ENCODE results near the gene TSHZ2.
"Not testable (repeated sequence)": the region's sequence is repeated elsewhere in the genome, so short reads cannot be mapped to it uniquely, and the experiment has no call there.

Gene TSHZ2

GRCh38 chr20:53453076-53453475 is 480.9 kb downstream of the TSHZ2 start:
- in situ Hi-C loops (cut with MboI; ENCODE audit: low pct_unique_long_range_greater_than_20kb, low sequenced_read_pairs): no loop called here
- DNase-seq: no peak

DNA sequence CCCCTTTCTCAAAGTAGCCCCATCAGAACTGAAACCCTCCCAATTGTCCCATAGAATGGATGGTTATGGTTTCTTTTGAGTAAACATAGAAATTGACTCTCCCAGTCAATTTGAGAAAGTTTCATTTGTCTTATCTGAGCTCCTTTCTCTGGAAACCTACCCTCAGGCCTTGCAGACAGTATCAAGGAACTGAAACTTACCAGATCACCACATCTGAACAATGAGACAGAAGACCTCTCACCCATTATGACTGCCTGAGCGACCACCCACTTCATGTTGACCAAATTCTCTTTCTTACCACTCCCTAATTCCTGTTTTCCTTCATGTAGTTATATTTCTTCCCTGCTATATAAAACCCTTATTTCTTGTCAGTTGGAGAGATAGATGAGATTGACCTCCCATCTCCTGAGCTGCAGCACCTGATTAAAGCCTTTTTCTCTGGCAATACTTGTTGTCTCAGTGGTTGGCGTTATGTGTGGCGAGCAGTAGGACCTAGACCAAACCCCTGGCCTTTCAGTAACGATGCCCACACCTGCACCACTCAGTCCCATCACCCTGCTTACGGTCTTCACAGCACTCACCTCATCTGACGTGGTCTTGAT is 482.6 kb downstream of the TSHZ2 start:
- in situ Hi-C loops (cut with MboI; ENCODE audit: low pct_unique_long_range_greater_than_20kb, low sequenced_read_pairs): no loop called here

DNA sequence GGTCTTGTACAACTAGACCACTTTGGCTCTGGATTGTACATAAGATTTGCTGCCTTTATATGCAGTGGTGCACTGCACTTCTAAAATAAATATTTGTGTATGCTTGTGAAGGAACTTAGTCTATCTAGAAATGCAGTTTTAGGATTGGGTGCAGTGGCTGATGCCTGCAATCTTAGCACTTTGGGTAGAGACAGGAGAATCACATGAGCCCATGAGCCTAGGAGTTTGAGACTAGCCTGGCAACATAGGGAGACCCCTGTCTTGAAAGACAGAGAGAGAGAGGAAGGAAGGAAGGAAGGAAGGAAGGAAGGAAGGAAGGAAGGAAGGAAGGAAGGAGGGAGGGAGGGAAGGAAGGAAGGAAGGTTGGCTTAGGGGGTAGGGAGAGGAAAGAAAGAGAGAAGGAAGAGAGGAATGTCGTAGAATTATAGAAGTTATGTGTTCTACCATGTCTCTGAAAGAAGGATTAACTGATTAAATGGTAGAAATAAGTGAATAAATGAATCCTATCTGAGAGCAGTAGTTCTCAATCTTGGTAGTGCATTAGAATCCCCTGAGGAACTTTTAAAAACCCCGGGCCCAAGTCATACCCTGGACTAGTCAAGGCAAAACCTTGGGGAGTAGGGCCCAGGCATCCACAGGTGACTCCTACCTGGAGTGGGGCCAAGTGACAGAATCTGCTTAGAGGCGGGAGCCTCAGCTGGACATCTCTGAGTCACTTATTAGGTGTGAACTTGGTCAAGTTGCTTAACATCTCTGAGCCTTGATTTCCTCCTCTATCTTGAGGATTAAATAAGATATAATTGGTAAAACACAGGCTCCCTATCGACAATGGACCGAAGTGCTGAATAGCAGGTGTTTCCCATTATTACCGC is 491.2 kb downstream of the TSHZ2 start:
- in situ Hi-C loops (cut with MboI; ENCODE audit: low pct_unique_long_range_greater_than_20kb, low sequenced_read_pairs): no loop called here
- no peak for DNase-seq

More for the DNA sequence above, 482.6 kb downstream of the TSHZ2 start:
- DNase-seq: no peak

DNA sequence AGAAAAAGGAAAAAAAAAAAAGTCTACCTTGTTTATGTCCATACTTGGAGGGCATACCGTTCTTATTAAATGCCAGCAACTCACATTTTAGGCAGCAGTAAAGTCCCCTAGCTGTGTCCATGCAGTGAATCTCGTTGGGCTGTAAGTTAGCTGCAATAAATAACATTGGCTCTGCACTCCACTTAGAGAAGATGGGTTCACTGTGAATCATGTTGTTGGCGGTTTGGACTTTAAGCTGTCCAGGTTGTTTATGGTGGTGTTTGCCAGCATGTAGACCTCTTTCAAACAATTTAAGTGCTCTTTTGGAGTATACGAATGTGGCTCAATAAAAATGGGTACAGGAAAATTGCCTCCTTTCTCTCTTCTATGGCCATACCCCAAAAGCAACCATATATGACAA is 494.1 kb downstream of the TSHZ2 start:
- in situ Hi-C loops (cut with MboI; ENCODE audit: low pct_unique_long_range_greater_than_20kb, low sequenced_read_pairs): no loop called here
- no peak for DNase-seq

DNA sequence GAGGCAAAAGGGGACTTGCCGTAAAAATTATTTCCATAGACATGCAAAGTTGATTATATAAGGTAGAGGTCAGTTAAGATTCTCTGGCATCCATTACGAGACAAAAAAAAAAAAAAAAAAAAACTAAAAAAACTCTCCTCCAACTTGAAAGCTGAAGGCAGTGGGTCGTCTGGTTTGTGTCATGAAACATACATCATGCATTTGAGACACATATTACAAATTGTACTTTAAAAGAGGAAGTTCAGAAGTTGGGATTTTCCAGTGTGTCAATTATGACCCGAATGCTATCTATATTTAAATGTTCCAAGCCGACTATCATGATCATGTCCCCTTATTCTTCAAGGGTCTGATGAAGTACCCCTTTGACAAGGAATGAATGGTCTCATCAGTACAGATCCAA is 496.4 kb downstream of the TSHZ2 start:
- no peak for DNase-seq
- in situ Hi-C loops (cut with MboI; ENCODE audit: low pct_unique_long_range_greater_than_20kb, low sequenced_read_pairs): no loop called here

DNA sequence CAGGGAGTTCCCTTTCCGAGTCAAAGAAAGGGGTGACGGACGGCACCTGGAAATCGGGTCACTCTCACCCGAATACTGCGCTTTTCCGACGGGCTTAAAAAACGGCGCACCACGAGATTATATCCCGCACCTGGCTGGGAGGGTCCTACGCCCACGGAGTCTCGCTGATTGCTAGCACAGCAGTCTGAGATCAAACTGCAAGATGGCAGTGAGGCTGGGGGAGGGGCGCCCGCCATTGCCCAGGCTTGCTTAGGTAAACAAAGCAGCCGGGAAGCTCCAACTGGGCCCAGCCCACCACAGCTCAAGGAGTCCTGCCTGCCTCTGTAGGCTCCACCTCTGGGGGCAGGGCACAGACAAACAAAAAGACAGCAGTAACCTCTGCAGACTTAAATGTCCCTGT is 500.7 kb downstream of the TSHZ2 start:
- in situ Hi-C loops (cut with MboI; ENCODE audit: low pct_unique_long_range_greater_than_20kb, low sequenced_read_pairs); DNase-seq: not testable (repeated sequence)

GRCh38 chr20:53480913-53481312 is 508.8 kb downstream of the TSHZ2 start:
- no peak for DNase-seq
- in situ Hi-C loops (cut with MboI; ENCODE audit: low pct_unique_long_range_greater_than_20kb, low sequenced_read_pairs): no loop called here

GRCh38 chr20:53487461-53488200 is 515.5 kb downstream of the TSHZ2 start:
- DNase-seq: no peak

GRCh38 chr20:53488775-53489272 is 516.7 kb downstream of the TSHZ2 start:
- in situ Hi-C loops (cut with MboI; ENCODE audit: low pct_unique_long_range_greater_than_20kb, low sequenced_read_pairs): no loop called here
- no peak for DNase-seq

More at GRCh38 chr20:53487461-53488200, 515.5 kb downstream of the TSHZ2 start:
- in situ Hi-C loops (cut with MboI; ENCODE audit: low pct_unique_long_range_greater_than_20kb, low sequenced_read_pairs): no loop called here

- DNase-seq: no peak
- in situ Hi-C loops (cut with MboI; ENCODE audit: low pct_unique_long_range_greater_than_20kb, low sequenced_read_pairs): no loop called here
Measured at GRCh38 chr20:53489528-53489927, 517.4 kb downstream of the TSHZ2 start.

GRCh38 chr20:53490620-53491019 is 518.5 kb downstream of the TSHZ2 start:
- in situ Hi-C loops (cut with MboI; ENCODE audit: low pct_unique_long_range_greater_than_20kb, low sequenced_read_pairs): no loop called here
- no peak for DNase-seq

DNA sequence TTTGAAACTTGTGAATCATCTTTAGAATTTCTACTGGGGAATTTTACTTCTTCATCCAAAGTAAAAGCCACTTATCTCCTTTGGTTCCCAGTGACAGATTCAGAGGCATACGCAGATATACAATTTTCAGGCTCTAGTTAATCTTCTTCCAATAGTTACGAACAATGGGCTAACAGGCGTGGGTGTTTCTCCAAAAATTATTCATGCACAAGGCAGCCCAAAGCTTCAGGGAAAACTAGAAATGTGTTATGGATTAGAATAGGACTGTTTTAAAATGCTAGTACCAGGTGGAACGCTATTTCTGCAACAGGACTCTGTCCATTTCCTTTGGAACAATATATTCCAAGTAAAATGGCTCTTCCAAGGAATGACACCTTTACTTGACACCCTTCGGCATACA is 519.3 kb downstream of the TSHZ2 start:
- DNase-seq: no peak
- in situ Hi-C loops (cut with MboI; ENCODE audit: low pct_unique_long_range_greater_than_20kb, low sequenced_read_pairs): no loop called here

- no peak for DNase-seq
- in situ Hi-C loops (cut with MboI; ENCODE audit: low pct_unique_long_range_greater_than_20kb, low sequenced_read_pairs): no loop called here
Measured at GRCh38 chr20:53492212-53492611, 520.1 kb downstream of the TSHZ2 start.

- DNase-seq: no peak
- in situ Hi-C loops (cut with MboI; ENCODE audit: low pct_unique_long_range_greater_than_20kb, low sequenced_read_pairs): no loop called here
Measured at GRCh38 chr20:53493311-53493857, 521.2 kb downstream of the TSHZ2 start.

DNA sequence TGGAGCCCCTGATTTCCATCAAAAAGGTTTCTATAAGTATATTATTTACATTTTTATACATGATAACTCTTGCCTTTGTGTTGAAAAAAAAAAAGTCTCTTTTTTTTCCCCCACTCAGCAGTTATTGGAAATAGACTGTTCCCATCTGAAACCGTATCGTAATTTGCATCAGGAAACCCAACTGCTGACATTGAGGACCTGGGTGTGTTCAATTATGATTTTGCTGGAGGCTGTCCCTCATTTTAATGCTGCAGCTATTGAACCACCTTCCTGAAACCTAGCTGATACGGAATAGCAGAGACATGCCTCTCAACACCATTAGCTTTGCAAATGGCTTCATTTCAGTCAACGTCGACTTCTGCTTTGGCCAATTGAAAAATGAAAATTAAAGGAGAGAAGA is 522.6 kb downstream of the TSHZ2 start:
- in situ Hi-C loops (cut with MboI; ENCODE audit: low pct_unique_long_range_greater_than_20kb, low sequenced_read_pairs): no loop called here
- no peak for DNase-seq

DNA sequence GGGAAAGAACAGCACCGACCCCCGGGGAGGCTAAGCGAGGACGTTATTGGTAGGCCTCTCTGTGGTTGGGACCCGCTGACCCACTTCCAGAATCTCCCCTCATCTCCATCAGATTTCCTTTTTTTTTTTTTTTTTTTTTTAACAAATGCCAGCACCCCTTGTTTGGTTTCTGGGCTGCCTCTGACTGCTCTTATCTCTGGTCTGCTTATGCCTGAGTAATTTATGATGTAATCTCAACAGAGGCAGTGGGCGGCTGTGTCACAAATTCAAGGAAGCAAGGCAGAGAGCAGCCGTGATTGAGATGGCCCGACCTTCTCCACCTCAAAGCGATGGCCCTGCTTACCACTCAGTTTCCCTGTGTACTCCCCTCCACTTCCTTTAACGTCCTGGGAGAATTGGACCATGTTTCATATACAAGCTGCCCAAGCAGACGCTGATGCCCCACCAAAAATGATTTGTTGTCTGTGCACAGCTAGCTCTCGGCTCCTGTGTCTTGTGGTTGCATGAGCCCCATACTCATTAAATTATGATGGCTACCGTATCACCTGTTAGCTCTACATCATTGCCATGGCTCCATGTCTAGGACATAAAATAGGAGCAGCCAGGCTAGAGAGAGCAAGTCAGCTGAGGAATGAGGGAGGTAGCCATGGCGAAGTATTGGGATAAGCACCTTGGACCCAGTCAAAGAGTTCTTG is 523.4 kb downstream of the TSHZ2 start:
- in situ Hi-C loops (cut with MboI; ENCODE audit: low pct_unique_long_range_greater_than_20kb, low sequenced_read_pairs): no loop called here
- DNase-seq: no peak

DNA sequence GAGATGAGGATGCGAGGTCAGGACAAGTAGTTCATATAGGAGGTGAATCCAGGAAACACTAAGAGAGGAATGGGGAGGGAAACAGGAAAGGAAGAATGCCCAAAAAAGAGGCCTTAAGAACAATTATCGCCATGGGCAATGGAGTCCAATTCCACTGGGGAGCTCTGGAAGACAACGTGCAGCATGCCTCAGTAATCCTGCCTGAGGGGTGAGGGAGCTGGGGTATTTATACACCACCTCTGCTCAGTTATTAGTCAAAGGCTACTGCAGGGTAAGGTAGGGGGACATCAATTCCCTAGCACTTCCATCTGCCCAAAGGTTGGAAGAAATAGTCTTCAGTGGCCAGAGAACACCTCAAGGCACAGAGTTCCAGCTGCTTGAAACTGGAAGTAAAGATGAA is 525.1 kb downstream of the TSHZ2 start:
- DNase-seq: no peak
- in situ Hi-C loops (cut with MboI; ENCODE audit: low pct_unique_long_range_greater_than_20kb, low sequenced_read_pairs): no loop called here

DNA sequence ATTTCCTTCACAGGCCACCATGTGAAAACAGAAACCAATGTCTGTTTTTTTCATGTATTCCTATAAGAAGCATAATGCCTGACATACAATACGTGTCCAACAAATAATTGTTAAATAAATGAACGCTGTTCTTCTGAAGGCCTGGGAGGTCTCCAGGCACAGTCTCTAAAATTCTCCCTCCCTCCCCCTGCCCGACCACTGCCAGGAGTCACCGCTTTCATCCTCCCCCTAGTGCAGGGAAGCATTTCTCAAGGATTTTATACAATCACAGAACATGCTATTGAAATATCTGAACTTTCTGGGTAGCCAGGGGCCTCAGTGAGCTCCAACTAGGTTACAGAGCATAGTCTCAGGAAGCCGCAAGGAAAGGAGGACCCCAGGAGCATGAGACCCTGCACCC is 526.2 kb downstream of the TSHZ2 start:
- in situ Hi-C loops (cut with MboI; ENCODE audit: low pct_unique_long_range_greater_than_20kb, low sequenced_read_pairs): no loop called here
- DNase-seq: no peak

DNA sequence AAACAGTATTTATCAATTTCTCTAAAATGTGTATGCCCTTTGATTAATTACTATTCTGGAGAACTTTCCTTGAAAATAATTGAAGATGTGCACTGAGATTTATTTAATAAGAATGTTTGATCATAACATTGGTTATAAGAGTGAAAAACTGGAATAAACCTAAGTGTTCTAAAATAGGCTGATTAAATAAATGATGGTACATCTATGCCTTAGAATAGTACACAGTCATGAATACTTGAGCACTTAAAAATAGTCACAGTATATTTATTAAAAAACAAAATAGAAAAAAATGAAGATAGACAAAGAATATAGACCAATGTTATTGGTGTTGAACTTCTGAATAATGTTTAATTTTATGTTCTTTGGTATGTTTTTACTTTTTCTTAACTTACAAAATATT is 528.5 kb downstream of the TSHZ2 start:
- no peak for DNase-seq
- in situ Hi-C loops (cut with MboI; ENCODE audit: low pct_unique_long_range_greater_than_20kb, low sequenced_read_pairs): no loop called here
